Measurements from ENCODE around the gene CCDC66. TPM values are rescaled to one million over a fixed set of nuclear protein-coding genes. Genes with fewer than 3 reads are reported as not detected.

CCDC66 gene
- total RNA-seq, 1 experiment from 2014 or later = 32.0 TPM

GRCh38 chr3:56629451-56629850, 72.5 kb downstream of the CCDC66 start:
- Histone ChIP-seq H2AK5ac (ENCODE audit: insufficient read length, low read length) (no peak overlapping the region), H2BK15ac (ENCODE audit: low read depth, low read length) (no peak overlapping the region), H3K79me1 (ENCODE audit: insufficient read depth, low read depth, low read length, poor library complexity, severe bottlenecking) (no peaks in the 10 kb centered on the region), H3K4me1 (ENCODE audit: insufficient read depth, low read length) (no peaks in the 10 kb centered on the region), H3K79me2 (ENCODE audit: insufficient read depth, low read length) (no peaks in the 10 kb centered on the region), H4K8ac (replicated peaks; ENCODE audit: insufficient read length, low read depth, low read length) (no peak overlapping the region), H3T11ph (ENCODE audit: low read length) (no peak overlapping the region), H3K9ac (ENCODE audit: extremely low read depth, insufficient read length, low read length) (no peak overlapping the region), H4K20me1 (ENCODE audit: control insufficient read depth, insufficient read depth, insufficient read length) (no peaks in the 10 kb centered on the region), H3K4ac (ENCODE audit: low read depth, low read length) (no peak overlapping the region), H2BK20ac (ENCODE audit: low read depth, low read length, poor library complexity, severe bottlenecking) (no peak overlapping the region), H3K27ac (ENCODE audit: insufficient read length, low read depth, low read length) (no peak overlapping the region), H2BK5ac (ENCODE audit: insufficient read length, low read length) (no peak overlapping the region), H2BK120ac (ENCODE audit: low read depth, low read length, poor library complexity, severe bottlenecking) (no peak overlapping the region), H3K4me2 (ENCODE audit: insufficient read depth, insufficient read length, low read length) (no peak overlapping the region), H3K56ac (ENCODE audit: insufficient read length, low read depth, low read length) (no peak overlapping the region), H3K9me3 (ENCODE audit: control insufficient read depth, low read depth, low read length) (no peaks in the 10 kb centered on the region), H2BK12ac (ENCODE audit: insufficient read length, low read depth, low read length) (no peak overlapping the region), H4K91ac (ENCODE audit: insufficient read length, low read depth, low read length) (no peak overlapping the region), H3K18ac (ENCODE audit: insufficient read length, low read depth, low read length) (no peak overlapping the region), H3K27me3 (ENCODE audit: insufficient read depth, low read length) (no peaks in the 10 kb centered on the region), H2AFZ (ENCODE audit: low read length) (no peak overlapping the region), H4K5ac (ENCODE audit: insufficient read length, low read depth, low read length) (no peak overlapping the region), H3K14ac (ENCODE audit: insufficient read depth, low read length) (no peak overlapping the region), H3K23ac (ENCODE audit: insufficient read length, low read depth, low read length) (no peak overlapping the region), H3K23me2 (ENCODE audit: insufficient read length, low read depth, low read length, poor library complexity, severe bottlenecking) (no peaks in the 10 kb centered on the region)
- Mint-ChIP-seq H3K36me3 (ENCODE audit: insufficient read depth in 1 of 3, low read depth in 3 of 3) (peaks cover 6 to 51% (median 43%) of the 10 kb centered on the region in 3 experiments; a peak in 5 of 7 replicates), H3K9me3 (no peaks in the 10 kb centered on the region), H3K4me1 (no peaks in the 10 kb centered on the region), H3K4me3 (no peak overlapping the region), H3K27me3 (ENCODE audit: low read depth) (no peaks in the 10 kb centered on the region), H3K27ac (peak overlapping the region in 1 of 3 experiments; percentile 71; a peak in 1 of 7 replicates)
- DNase-seq = no peak
- TF ChIP-seq CTCF (conservative IDR thresholded peaks at IDR 0.05) = no peak

Data from H9 (cell line).